Measurements from ENCODE around the gene CAT. TPM values are rescaled to one million over a fixed set of nuclear protein-coding genes. Genes with fewer than 3 reads are reported as not detected.

CAT gene
- total RNA-seq, 1 experiment from 2014 or later: 26.6 TPM

DNA sequence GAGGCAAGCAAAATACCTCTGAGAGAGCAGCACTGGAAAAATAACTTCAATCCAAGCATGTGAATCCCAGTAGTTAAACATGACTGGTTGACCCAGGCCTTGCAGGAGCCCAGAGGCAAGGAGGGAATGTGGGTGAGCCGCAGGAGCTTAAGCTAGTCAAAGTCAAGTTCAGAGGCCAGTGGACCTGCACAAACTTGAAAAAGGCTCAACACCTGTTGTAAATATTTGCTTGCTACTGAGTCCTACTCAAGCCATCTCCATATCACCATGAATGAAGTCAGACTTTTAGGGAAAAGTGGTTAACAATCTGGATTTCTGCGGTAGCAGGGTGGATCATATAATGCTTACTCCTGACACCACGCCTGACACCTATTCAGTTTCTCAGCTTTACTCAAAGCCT, 4.8 kb upstream of the CAT start:
- BruUV-seq (replicated peaks): no TSS peak
- no peak overlapping the region for H3K4me3 ChIP-seq (ENCODE audit: low read depth, low read length, poor library complexity, severe bottlenecking)
- no peaks in the 10 kb centered on the region for H3K27me3 ChIP-seq (replicated peaks; ENCODE audit: insufficient read depth, low read depth, low read length, poor library complexity)
- ChIA-PET CTCF (no interaction called here), POLR2A (ENCODE audit: low non-redundant PET) (interaction anchor here (0.6 kb wide), 1 partner anchor 661 kb away, joined by 3 read pairs; no protein-coding TSS in a partner anchor)
- intact Hi-C loops (cut with micrococcal nuclease; ENCODE audit: unreplicated experiment): no loop called here
- no peak for DNase-seq (ENCODE audit: low spot score)
- no peak for TF ChIP-seq EZH2 (IDR thresholded peaks at IDR 0.05; ENCODE audit: borderline replicate concordance, low read depth, low read length, poor library complexity, severe bottlenecking)
- TF ChIP-seq, protein P1, sequence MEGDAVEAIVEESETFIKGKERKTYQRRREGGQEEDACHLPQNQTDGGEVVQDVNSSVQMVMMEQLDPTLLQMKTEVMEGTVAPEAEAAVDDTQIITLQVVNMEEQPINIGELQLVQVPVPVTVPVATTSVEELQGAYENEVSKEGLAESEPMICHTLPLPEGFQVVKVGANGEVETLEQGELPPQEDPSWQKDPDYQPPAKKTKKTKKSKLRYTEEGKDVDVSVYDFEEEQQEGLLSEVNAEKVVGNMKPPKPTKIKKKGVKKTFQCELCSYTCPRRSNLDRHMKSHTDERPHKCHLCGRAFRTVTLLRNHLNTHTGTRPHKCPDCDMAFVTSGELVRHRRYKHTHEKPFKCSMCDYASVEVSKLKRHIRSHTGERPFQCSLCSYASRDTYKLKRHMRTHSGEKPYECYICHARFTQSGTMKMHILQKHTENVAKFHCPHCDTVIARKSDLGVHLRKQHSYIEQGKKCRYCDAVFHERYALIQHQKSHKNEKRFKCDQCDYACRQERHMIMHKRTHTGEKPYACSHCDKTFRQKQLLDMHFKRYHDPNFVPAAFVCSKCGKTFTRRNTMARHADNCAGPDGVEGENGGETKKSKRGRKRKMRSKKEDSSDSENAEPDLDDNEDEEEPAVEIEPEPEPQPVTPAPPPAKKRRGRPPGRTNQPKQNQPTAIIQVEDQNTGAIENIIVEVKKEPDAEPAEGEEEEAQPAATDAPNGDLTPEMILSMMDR (conservative IDR thresholded peaks at IDR 0.05; ENCODE audit: low read depth, low read length): no peak
- H3K36me3 ChIP-seq (ENCODE audit: insufficient read depth, low read length, poor library complexity, severe bottlenecking): no peaks in the 10 kb centered on the region
- H3K27ac ChIP-seq (ENCODE audit: low read depth, low read length, poor library complexity, severe bottlenecking): no peak overlapping the region
- peaks cover 4% of the 10 kb centered on the region for H3K4me1 ChIP-seq (ENCODE audit: insufficient read depth, low read length, poor library complexity, severe bottlenecking)
- no peaks in the 10 kb centered on the region for H3K9me3 ChIP-seq (ENCODE audit: low read depth, low read length, poor library complexity, severe bottlenecking)

DNA sequence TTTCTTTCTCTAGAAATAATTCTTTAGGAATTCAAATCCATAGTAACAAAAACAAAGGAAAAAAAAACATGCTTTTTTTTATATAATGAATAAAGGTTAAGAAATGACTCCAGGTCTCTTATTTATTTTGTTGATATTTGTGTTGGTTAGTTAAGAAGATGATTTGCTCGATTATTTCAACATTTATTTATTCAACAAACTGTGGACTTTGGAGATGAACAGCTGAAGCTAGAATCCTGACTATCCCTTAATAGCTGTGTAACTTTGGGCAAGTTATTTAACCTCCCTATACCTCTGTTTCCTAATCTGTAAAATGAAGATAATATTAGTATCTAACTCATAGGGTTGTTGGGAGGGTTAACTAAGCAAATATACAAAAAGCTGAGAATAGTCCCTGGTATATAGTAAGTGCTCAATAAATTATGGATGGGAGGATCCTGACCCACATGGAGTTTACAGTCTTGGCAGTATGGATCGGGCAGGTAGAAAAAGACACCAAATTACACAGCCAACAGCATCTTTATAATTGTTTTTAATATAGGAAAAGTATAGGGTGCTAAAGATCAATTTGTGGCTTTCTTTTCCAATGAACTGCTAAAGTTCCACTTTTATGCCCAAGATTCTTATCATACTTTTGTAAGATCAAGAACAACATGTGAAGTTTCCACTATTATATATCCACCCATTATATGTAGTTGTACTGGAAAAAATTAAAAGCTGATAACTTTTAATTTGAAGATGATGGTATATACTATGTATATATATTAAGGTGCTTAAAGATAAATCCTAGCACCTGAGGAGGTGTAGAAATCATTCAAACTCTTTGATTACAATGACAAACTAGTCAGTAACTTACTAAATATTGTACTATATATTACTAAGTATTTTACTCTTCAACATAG, 1.3 kb upstream of the CAT start:
- peak overlapping the region; percentile 64 for H3K4me3 ChIP-seq (ENCODE audit: low read depth, low read length, poor library complexity, severe bottlenecking)
- CTCF ChIA-PET: no interaction called here
- H3K36me3 ChIP-seq (ENCODE audit: insufficient read depth, low read length, poor library complexity, severe bottlenecking): no peaks in the 10 kb centered on the region
- no peak for DNase-seq (ENCODE audit: low spot score)
- no peak overlapping the region for H3K27ac ChIP-seq (ENCODE audit: low read depth, low read length, poor library complexity, severe bottlenecking)
- no peaks in the 10 kb centered on the region for H3K27me3 ChIP-seq (replicated peaks; ENCODE audit: insufficient read depth, low read depth, low read length, poor library complexity)
- POLR2A ChIA-PET (ENCODE audit: low non-redundant PET): interaction anchor here (0.7 kb wide), 1 partner anchor 27 kb away, joined by 3 read pairs; no protein-coding TSS in a partner anchor
- H3K9me3 ChIP-seq (ENCODE audit: low read depth, low read length, poor library complexity, severe bottlenecking): peaks cover 8% of the 10 kb centered on the region
- H3K4me1 ChIP-seq (ENCODE audit: insufficient read depth, low read length, poor library complexity, severe bottlenecking): peaks cover 4% of the 10 kb centered on the region
- TF ChIP-seq, protein P1 (conservative IDR thresholded peaks at IDR 0.05; ENCODE audit: low read depth, low read length): no peak
- TF ChIP-seq EZH2 (IDR thresholded peaks at IDR 0.05; ENCODE audit: borderline replicate concordance, low read depth, low read length, poor library complexity, severe bottlenecking): no peak
- intact Hi-C loops (cut with micrococcal nuclease; ENCODE audit: unreplicated experiment): no loop called here
- BruUV-seq (replicated peaks): no TSS peak

DNA sequence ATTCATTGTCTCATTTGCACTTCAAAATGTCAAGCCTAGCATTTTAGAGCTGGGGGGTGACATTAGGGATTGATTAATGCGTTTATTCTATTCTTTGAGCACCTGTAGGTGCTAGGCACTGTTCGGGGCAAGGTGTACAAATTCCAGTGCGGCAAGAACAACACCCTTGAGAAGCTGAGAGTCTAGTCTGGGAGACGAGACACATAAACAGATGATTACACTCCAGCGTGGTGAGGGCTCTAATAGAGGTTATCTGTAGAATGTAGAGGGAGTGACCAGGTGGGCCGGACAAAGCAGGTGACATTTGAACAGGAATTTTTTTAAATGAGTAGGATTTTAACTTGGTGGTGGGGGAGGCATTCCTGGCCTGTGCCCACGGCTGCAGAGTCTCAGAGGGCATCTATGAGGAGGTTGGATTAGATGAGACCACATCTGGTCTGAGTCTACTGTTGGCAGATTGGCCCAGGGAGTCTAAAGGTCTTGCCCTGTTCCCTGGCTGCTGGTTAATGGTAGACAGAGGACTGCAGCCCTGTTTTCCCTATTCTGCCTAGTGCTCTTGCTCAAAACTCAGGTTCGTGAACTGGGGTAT, 970 bp downstream of the CAT start:
- Histone ChIP-seq H3K9me3 (ENCODE audit: low read depth, low read length, poor library complexity, severe bottlenecking) (peaks cover 8% of the 10 kb centered on the region), H3K27me3 (replicated peaks; ENCODE audit: insufficient read depth, low read depth, low read length, poor library complexity) (no peaks in the 10 kb centered on the region), H3K4me1 (ENCODE audit: insufficient read depth, low read length, poor library complexity, severe bottlenecking) (peaks cover 15% of the 10 kb centered on the region), H3K27ac (ENCODE audit: low read depth, low read length, poor library complexity, severe bottlenecking) (peak overlapping the region; percentile 76), H3K4me3 (ENCODE audit: low read depth, low read length, poor library complexity, severe bottlenecking) (peak overlapping the region; percentile 64), H3K36me3 (ENCODE audit: insufficient read depth, low read length, poor library complexity, severe bottlenecking) (no peaks in the 10 kb centered on the region)
- no peak for DNase-seq (ENCODE audit: low spot score)
- intact Hi-C loops (cut with micrococcal nuclease; ENCODE audit: unreplicated experiment): no loop called here
- CTCF ChIA-PET: no interaction called here
- BruUV-seq (replicated peaks): no TSS peak
- POLR2A ChIA-PET (ENCODE audit: low non-redundant PET): no interaction called here
- TF ChIP-seq, protein P1 (conservative IDR thresholded peaks at IDR 0.05; ENCODE audit: low read depth, low read length): no peak
- no peak for TF ChIP-seq EZH2 (IDR thresholded peaks at IDR 0.05; ENCODE audit: borderline replicate concordance, low read depth, low read length, poor library complexity, severe bottlenecking)
